HL-60 (cell line): Measurements from ENCODE around the gene TTC33.
A peak's percentile ranks its signal among the peaks of the same experiment; 100 is the strongest.

ENCODE experiments used
- CTCF ChIP-seq: IDR thresholded peaks from one replicate; pipeline ENCODE4 v1.5.1; 2011; ENCODE audit warnings: low read length, control low read depth, inconsistent platforms; ENCODE audit not compliant: insufficient read depth
- POLR2AphosphoS5 ChIP-seq: IDR thresholded peaks from 2 replicates; pipeline ENCODE4 v1.6.1; 2012; ENCODE audit warnings: low read depth
- REST ChIP-seq: IDR thresholded peaks from 2 replicates; pipeline ENCODE4 v1.6.1; 2012; ENCODE audit warnings: low read depth; ENCODE audit not compliant: insufficient replicate concordance
- SPI1 ChIP-seq: IDR thresholded peaks from 2 replicates; pipeline ENCODE4 v1.6.1; 2012; ENCODE audit warnings: low read depth, mild to moderate bottlenecking, borderline replicate concordance

- TF ChIP-seq CTCF (no peak), SPI1 (no peak), POLR2AphosphoS5 (peak; percentile 79), REST (no peak)
Observed at GRCh38 chr5:40679913-40680681, 75.7 kb downstream of the TTC33 start, which contains the start of gene PTGER4.
